ENCODE results near the gene SLC18B1. TPM values are rescaled to one million over a fixed set of nuclear protein-coding genes. Genes with fewer than 3 reads are reported as not detected.

Gene SLC18B1
- total and polyA plus RNA-seq, 2 of the 13 experiments (the other 11 are each of a cell fraction or from before 2014, with no cell fraction given): 11.4 to 13.8 TPM

- TF ChIP-seq EP300 (IDR thresholded peaks at IDR 0.05; ENCODE audit: low read depth in 2 of 2, low read length in 2 of 2) (peak in 1 of 2 experiments; percentile 46; a peak in 1 of 4 replicates), EP300 (CRISPR knock-in tag; IDR thresholded peaks at IDR 0.05; ENCODE audit: borderline replicate concordance) (no peak), GABPA (IDR thresholded peaks at IDR 0.05; ENCODE audit: low read depth, low read length) (no peak), GABPA (CRISPR knock-in tag; IDR thresholded peaks at IDR 0.05; ENCODE audit: low read depth) (peak; percentile 80), ZNF331 (CRISPR knock-in tag; IDR thresholded peaks at IDR 0.05) (no peak), ZZZ3 (CRISPR knock-in tag; IDR thresholded peaks at IDR 0.05; ENCODE audit: borderline replicate concordance) (no peak), MYNN (CRISPR knock-in tag; IDR thresholded peaks at IDR 0.05; ENCODE audit: low read depth) (no peak), ZNF879 (CRISPR knock-in tag; IDR thresholded peaks at IDR 0.05) (no peak), TEAD3 (CRISPR knock-in tag; optimal IDR thresholded peaks at IDR 0.05; ENCODE audit: borderline replicate concordance) (no peak), POLR2G (IDR thresholded peaks at IDR 0.05; ENCODE audit: low read depth, low read length) (no peak), HOMEZ (CRISPR knock-in tag; IDR thresholded peaks at IDR 0.05; ENCODE audit: low read depth) (no peak), ELF3 (CRISPR knock-in tag; IDR thresholded peaks at IDR 0.05) (peak; percentile 76; the same call in 1 of the 2 replicates), CHD4 (IDR thresholded peaks at IDR 0.05; ENCODE audit: borderline replicate concordance, low read length) (no peak), GLMP (CRISPR knock-in tag; IDR thresholded peaks at IDR 0.05; ENCODE audit: borderline replicate concordance) (no peak), HNRNPL (IDR thresholded peaks at IDR 0.05; ENCODE audit: low read depth, low read length) (no peak), ZNF776 (CRISPR knock-in tag; IDR thresholded peaks at IDR 0.05) (no peak), ZNF670 (CRISPR knock-in tag; IDR thresholded peaks at IDR 0.05; ENCODE audit: borderline replicate concordance) (peak; percentile 21; the same call in 1 of the 2 replicates), PTBP1 (IDR thresholded peaks at IDR 0.05; ENCODE audit: low read depth, low read length, poor library complexity, severe bottlenecking) (no peak), KAT2B (IDR thresholded peaks at IDR 0.05; ENCODE audit: borderline replicate concordance, low read depth, low read length) (no peak), TBX2 (CRISPR knock-in tag; IDR thresholded peaks at IDR 0.05; ENCODE audit: borderline replicate concordance) (no peak), PPARG (CRISPR knock-in tag; conservative IDR thresholded peaks at IDR 0.05) (no peak)
Measured at GRCh38 chr6:132749111-132749510, 49.3 kb downstream of the SLC18B1 start (continued).

Data from HepG2 (cell line).